DND-41 (cell line): ENCODE results near the gene LONRF2.

Experiments used
- EZH2 ChIP-seq: IDR thresholded peaks from 3 replicates; pipeline ENCODE4 v1.6.1; 2012; ENCODE audit warnings: borderline replicate concordance, low read depth, mild to moderate bottlenecking, moderate library complexity, low read length, inconsistent platforms; ENCODE audit not compliant: severe bottlenecking
- TF ChIP-seq, protein P1 (sequence below): IDR thresholded peaks from 2 replicates; pipeline ENCODE4 v1.5.1; 2012; ENCODE audit warnings: borderline replicate concordance, low read length, moderate library complexity, mild to moderate bottlenecking; ENCODE audit not compliant: poor library complexity, severe bottlenecking; ENCODE audit errors: extremely low read depth

DNA sequence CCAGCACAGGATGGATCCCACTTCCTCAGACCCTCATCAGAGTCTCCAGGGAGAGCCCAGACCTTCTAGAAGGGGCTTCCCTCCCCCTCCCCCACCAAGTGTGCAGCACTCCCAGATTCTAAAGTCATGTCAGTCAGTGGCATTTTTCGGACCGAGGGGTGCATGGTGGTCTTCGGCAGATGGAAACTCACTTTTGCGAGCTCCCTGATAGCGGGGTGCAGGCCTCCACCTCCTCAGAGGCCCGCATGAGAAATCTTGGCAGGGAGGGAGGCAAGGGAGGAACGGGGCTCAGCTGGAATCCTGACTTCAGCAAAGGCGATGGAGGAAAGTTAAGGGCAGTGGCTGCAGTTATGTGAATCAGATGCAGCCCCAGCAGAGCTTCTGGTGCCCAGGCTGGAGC, 58.2 kb downstream of the LONRF2 start:
- TF ChIP-seq, protein P1, sequence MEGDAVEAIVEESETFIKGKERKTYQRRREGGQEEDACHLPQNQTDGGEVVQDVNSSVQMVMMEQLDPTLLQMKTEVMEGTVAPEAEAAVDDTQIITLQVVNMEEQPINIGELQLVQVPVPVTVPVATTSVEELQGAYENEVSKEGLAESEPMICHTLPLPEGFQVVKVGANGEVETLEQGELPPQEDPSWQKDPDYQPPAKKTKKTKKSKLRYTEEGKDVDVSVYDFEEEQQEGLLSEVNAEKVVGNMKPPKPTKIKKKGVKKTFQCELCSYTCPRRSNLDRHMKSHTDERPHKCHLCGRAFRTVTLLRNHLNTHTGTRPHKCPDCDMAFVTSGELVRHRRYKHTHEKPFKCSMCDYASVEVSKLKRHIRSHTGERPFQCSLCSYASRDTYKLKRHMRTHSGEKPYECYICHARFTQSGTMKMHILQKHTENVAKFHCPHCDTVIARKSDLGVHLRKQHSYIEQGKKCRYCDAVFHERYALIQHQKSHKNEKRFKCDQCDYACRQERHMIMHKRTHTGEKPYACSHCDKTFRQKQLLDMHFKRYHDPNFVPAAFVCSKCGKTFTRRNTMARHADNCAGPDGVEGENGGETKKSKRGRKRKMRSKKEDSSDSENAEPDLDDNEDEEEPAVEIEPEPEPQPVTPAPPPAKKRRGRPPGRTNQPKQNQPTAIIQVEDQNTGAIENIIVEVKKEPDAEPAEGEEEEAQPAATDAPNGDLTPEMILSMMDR, result no peak
- TF ChIP-seq EZH2, result no peak
